Fibroblast of peridontal ligament (primary cell): ENCODE data around the gene USP20.

Experiments
- DNase-seq: peaks from one replicate; pipeline ENCODE4 v3.0.0-alpha.2; 2010; ENCODE audit errors: extremely low read depth

USP20 gene

GRCh38 chr9:129875687-129876395 is 40.6 kb downstream of the USP20 start:
- no peak for DNase-seq

- no peak for DNase-seq
Observed at GRCh38 chr9:129876815-129877214, 41.6 kb downstream of the USP20 start.

DNA sequence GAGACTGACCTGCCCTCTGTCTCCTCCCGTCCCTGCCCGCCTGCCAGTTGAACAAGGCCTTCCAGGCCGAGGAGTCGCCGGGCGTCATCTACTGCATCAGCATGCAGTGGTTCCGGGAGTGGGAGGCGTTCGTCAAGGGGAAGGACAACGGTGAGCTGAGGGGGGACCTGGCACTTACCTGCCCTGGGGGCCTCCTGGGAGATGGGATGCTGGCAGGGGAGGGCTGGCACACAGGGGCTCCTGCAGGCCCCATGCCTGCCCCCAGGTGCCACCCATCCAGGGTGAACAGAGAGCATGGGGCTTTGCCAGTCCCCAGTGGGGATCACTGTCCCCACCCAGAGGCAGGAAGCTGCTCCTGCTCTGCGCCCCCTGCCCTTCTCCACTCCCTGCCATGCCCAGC is 43.0 kb downstream of the USP20 start:
- no peak for DNase-seq

DNA sequence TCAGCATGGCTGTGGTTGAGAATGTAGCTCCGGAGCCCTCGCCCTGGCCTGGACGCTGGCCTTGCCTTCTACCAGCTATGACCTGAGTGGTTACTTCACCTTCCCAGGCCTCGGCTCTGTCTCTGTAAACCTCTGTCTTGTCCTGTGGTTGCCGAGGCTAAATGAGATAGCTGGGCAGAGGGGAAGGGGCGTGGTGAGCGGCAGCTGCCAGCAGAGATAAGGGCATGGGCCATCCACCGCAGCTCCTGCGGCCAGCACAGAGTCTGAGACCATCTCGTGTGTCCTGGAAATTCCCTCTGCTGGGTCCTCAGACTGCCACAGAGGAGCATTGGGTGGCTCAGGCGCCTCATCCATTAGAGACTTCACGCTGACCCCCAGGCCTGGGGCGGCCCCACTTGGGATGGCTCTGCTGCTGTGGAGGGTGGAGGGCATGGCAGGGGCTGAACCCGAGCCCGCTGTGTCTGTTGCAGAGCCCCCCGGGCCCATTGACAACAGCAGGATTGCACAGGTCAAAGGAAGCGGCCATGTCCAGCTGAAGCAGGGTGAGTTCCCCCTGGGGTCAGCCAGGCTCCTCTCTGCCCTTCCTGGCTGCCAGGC is 43.9 kb downstream of the USP20 start:
- DNase-seq, result no peak

DNA sequence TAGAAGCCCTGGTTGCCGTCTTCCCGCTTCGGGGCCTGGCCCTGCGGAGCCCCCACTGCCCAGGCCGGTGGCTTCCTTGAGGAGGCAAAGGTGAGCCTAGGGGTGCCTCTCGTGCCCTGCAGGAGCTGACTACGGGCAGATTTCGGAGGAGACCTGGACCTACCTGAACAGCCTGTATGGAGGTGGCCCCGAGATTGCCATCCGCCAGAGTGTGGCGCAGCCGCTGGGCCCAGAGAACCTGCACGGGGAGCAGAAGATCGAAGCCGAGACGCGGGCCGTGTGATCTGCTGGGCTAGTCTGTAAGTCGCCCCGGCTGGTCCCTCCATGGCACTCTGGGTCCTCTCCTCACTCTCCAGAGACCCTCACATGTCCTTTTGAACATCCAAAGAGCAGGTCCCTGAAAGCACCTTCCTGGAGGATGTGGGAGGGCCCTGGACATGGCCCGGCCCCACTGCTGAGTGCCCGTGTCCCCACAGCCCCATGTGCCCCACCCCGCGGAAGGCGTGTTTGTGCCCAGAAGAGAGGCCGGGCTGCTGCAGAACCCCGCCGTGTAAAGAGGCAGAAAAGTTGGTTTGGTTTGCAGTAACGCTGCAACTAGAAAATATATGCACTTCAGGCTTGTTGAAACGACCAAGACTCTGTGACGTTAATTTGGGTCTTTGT is 44.9 kb downstream of the USP20 start:
- no peak for DNase-seq

GRCh38 chr9:129880654-129881546 is 45.6 kb downstream of the USP20 start:
- DNase-seq, result no peak

- no peak for DNase-seq
Observed at GRCh38 chr9:129881547-129882324, 46.5 kb downstream of the USP20 start.

DNA sequence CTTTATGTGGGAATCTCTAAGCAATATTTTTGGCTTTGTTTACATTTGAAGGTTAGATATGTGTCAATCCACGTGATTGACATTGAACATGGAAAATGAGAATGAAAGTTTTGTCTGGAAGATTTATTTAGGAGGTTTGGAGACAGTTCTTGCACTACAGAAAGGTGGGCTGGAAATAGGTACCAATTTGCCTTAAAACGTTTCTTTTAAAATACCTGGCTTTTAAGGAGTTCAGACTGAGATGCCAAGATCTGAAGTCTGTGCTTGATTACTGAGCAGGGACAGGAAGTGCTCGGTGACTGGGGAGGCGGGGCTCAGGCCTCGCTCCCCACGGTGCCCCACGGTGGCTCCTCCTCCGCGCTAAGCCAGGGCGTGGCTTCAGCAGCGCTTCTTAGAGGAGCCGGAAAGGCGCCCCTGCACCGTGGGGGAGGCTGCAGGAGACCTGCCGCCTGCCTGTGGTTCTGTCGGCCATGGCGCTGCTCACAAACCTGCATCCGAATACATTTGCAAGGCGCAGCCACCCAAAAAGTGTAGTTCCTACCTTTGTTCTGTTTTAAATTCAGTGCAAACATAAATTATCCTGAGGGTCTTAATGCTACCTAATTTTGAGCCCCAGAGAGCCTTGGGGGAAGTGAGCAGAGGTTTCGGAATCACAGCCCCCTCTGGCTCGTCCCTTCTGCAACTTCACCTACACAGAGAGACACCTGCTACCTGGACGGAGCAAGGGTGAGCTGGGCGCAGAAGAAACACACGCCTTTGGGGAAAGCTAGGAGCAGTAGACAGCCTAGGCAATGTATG is 49.2 kb downstream of the USP20 start:
- DNase-seq, result peak; percentile 66

- peak; percentile 10 for DNase-seq
Observed at GRCh38 chr9:129885018-129885669, 49.9 kb downstream of the USP20 start.

- peak; percentile 84 for DNase-seq
Observed at GRCh38 chr9:129885670-129886106, 50.4 kb downstream of the USP20 start.

DNA sequence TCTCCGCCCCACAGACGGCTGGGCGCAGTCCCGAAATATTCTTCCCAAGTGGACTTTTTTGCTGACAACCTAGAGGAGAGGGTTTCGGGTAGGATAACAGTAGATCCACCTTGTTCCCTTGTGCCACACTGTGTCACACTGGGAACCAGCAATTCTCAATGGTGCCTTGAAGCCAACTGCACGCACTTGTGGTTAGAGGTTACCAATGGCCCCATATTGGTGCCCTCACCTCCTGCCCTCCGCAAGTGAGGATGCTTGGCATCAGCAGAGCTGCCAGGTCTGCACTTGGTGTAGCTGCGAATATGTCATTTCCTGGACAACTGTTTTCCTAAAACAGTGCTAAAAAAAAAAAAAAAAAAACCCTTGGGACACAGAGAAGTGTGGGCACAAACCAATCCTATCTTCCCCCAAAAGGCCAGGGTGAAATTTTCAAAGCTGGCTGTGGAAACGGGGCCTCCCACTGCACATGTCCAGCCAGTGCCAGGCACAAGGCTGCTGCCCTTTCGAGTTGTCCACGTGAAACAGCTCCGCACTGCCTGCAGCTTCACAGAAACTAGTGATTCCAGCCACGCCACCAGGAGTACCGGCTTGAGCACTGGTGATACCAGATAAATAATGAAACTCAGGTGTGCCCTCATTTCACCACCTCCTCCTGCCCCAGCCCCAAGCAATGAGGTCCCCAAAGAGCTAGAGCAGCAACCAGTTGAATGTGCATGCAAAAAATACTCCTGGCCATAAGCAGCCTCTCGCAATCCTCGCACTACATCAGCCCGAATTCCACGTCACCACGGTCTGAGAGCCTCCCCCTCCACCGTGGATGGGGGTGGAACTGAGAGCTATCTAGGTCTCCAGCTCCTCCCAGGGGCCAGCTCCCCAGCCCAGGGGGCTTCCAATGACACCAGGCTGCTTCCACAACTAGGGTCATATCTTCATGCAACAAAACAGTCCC is 51.2 kb downstream of the USP20 start:
- DNase-seq, result no peak

DNA sequence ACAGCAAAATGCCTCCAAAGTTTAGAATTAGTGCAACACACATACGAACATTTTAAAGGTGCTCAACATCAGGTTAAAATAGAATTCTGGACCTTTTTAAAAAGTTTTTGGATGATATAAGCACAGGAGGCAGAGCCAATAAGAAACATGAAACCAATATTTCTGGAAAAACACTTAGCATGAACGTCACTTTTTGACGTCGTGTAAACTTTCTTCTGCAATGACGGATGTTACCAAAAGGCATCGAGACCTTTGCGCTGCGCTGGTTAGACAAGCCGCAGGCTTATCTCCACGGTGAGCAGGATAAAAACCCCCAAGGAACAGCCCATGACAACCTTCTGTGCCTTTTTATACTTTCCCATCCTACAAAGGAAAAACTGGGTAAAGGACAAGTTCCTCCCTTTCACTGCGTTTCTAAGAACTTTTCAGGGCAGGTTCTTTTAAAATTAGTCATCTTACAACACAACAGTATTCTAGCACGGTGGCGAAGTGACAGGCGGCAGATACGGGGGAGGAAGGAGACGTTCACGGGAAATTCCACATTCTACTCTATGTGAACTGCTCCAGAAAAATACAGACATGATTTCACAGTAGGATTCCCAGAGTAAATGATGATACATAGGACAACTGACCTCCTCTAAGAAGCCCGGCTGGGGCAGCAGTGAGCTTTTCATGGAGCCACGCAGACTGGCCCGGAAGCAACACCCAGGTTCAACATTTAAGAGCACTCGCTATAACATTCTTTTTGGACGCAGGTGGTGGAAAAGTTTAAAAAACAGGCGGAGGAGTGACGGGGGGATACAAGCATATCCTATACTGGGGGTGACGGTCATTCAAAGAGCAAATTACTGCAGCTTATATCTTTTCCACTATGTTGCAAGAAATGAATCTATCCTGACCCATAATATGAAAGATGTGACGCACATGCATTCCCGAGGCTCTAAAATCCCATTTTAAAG is 52.4 kb downstream of the USP20 start:
- DNase-seq, result no peak

DNA sequence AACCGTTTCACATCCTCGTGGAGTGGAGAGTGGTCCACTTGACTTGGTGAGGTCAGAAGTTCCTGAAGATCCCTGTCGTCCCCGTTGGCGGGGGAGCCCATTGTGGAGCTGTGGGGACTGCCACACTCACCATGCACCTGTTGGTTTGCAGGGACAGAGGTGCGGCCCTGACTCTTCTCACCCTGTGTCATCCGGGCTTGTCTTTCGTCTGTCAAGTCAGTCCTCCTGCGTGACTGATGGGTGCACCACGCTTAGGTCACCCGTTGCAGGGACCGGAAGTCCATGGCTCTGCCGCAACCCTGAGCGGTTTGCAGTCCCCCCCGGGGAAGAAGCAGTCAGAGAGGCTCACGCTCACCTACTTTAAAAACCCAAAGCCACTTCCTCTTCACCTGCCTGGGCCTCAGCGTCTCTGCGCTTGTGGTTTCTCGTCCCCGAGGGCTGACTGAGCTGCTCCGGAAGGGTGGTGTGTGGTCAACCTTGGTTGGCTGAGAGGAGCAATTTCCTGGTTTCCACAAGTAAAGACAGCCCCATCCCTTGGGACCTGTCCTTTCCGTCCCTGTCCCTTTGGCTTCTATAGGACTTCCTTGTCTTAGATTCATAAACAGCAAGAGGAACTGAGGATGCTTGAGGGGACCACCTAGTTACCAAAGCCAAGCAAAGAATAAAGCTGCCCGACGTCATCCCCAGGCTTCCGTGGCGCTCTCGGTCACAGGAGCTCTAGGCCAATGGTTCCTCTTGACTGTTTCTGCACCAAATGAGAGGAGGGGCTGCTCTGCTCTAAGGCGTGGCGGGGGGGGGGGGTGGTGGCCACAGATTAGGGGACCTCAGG is 53.2 kb downstream of the USP20 start:
- no peak for DNase-seq

GRCh38 chr9:129889122-129889940 is 54.1 kb downstream of the USP20 start:
- DNase-seq, result no peak

- DNase-seq, result no peak
Observed at GRCh38 chr9:129889941-129890717, 54.9 kb downstream of the USP20 start.
